DMS 273 treated with DMSO at 0.1 percent for 48 hours (cell line): ENCODE measurements around the gene PRRT1.
"Not testable (repeated sequence)": the region's sequence is repeated elsewhere in the genome, so short reads cannot be mapped to it uniquely, and the experiment has no call there.

Experiments used
- DNase-seq: peaks from one replicate; lab custom pipeline; 2025; lab: John Stamatoyannopoulos, UW

PRRT1 gene

DNA sequence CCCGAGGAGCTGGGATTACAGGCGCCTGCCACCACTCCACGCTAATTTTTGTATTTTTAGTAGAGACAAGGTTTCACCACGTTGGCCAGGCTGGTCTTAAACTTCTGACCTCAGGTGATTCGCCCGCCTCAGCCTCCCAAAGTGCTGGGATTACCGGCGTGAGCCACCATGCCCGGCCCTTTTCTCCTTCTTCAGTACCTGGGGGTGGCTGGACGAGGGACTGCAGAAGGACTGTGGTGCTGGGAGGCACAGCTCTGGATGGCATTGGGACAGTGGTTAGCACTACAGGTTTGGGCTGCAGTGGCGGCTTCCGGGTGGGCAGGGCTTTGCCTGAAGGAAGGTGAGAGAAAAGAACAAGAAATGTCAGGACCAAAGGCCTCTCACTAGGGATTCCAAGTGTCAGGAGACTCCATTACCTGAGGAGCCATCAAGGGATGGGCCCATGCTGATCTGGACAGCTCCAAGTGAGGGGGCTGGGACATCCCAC lies 31.1 kb downstream of the PRRT1 start:
- no peak for DNase-seq

DNA sequence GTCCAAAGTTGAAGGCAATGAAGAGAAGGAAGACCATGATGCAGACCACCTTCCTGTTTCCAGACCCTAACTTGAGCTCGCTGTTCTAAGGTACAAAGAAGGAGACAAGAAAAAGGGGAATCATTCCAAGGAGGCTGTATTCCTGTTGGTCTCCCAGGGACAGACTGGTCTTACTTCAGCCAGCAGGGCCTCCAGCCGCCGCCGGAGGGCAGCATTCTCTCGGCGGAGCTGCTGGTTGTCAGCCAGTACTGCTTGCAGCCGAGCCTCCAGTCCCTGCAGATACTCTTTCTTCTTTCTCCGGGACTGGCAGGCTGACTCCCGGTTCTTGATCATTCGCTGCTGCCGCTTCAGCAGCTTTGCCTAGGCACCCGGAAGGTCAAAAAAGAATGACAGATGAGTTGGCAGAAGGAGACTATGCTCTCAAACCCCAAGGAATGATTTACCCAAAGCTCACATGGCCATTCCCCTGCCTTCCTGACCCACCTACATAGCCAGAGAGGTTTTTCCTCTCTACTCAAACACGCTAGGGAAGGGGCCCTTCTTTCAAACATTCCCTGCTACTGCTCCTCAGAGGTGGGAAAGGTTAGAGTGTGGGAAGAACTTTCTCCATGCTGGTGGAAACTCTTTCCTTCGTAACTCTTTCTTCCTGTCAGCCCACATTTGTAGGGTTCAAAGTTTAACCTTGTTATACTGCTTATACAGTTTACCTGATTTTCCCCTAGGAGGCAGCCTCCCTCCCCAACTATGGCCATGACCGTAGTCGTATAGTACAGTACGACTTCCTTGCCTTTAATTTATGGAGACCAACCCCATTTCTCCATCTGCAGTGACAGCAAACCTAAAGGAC lies 32.7 kb downstream of the PRRT1 start:
- DNase-seq = peak; percentile 69

- DNase-seq = no peak
Observed at GRCh38 chr6:32117461-32117860, 34.3 kb downstream of the PRRT1 start.

DNA sequence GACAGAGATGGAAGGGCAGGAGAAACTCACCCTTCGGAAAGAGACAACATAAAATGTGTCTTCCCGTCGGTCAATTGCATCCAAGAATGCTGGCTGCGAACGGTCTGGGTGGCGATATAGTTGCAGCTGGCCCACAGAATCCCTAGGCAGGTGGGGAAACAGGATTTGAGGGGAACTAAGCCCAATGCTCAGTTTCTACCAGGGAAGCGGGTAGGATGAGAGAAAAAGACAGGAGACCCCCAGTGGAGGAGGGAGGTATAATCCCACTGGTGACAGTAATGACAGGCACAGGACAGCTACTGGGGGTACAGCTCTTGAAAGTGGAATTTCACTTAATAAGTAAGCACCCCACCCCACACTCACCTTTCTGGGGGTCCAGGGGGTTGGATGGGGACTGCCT lies 35.1 kb downstream of the PRRT1 start:
- no peak for DNase-seq

- no peak for DNase-seq
Observed at GRCh38 chr6:32115623-32116022, 36.1 kb downstream of the PRRT1 start.

DNA sequence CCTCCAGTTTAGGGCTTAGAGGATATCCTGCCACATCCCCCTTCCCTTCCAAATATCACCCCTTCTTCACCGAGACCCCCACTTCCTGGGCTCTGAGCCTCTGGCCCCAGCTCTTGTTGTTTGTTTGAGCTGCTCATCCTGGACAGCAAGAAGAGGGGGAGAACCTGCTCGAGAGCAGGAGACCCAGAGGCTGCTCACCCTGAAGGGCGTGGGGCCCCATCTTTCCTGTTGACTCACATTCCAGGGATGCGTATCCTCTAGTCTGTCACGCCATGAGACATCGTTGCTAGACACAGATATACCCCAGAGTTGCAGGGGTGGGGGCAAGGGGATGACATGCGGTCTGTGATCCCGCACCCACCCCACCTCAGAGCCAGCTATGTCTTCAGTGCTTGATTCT lies 36.9 kb downstream of the PRRT1 start:
- DNase-seq = no peak

DNA sequence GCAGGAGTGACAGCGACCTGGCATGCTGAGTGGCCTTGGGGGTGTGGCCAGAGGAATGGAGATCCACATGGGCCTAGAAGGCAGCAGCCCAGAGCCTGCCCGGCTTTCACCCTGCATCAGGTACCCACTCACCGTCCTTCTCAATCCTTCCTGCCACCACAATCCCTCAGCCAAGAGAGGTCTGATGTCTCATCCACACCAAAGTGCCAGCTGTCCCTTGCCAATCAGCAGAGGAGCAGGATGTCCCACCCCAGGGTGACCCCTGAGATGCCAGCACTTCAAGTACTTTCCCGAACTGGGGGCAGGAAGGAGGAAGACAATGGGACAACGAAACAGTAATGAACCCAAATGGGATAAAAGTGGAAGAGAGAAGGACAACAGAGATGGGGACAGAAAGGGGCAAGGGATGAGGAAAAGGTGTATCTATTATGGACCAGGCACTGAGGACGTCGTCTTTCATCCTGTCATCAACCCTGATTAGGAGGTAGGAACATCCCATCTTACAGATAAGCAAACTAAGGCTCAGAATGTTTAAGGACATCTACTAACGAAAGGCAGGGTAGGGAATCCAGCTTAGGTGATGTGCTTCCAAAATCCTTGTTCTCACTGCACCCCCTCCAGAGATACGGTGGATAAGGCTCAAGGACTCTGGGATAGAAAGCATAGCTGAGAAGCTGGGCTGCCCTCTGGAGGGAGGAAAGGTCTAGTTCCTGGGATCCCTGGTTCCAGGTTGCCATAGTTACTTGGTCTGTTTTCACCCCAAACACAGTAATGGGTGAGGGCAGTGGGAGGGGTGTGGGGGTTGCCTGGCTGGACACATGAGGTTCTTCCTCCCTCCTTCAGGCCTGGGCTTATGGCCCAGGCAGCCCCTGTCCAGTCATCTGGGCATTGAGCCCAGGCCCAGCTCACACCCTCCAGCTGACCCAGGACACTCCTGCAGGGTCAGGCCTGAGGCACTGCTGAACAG lies 38.1 kb downstream of the PRRT1 start:
- no peak for DNase-seq

DNA sequence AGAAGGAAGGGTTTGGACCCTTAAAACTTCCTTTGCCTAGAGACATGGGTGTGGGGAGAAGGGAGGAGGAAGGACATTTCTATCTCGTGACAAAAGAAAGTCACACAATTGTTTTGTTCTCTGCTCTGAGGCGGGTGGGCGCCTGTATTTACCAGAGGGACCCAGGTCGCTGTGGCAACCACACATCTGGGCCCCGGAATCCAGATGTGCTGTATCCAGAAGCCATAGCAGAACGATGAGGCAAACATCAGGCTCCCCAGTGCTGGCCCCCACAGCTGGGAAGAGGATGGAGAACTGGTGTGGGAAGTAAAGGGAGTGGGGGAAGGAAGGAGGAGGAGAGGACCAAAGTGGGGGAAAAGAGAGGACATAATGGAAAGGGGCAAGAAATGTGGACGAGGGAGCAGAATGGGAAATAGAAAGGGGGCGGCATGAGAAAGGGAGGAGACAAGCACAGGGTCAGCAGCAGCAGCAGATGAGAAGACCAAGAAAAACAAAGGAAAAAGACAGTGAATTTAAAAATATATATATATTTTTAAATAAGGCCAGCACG lies 39.2 kb downstream of the PRRT1 start:
- no peak for DNase-seq

- no peak for DNase-seq
Observed at GRCh38 chr6:32111424-32112066, 40.2 kb downstream of the PRRT1 start.

GRCh38 chr6:32110632-32111031 lies 41.1 kb downstream of the PRRT1 start:
- DNase-seq = no peak

GRCh38 chr6:32109765-32110160 lies 42.0 kb downstream of the PRRT1 start:
- DNase-seq = no peak

DNA sequence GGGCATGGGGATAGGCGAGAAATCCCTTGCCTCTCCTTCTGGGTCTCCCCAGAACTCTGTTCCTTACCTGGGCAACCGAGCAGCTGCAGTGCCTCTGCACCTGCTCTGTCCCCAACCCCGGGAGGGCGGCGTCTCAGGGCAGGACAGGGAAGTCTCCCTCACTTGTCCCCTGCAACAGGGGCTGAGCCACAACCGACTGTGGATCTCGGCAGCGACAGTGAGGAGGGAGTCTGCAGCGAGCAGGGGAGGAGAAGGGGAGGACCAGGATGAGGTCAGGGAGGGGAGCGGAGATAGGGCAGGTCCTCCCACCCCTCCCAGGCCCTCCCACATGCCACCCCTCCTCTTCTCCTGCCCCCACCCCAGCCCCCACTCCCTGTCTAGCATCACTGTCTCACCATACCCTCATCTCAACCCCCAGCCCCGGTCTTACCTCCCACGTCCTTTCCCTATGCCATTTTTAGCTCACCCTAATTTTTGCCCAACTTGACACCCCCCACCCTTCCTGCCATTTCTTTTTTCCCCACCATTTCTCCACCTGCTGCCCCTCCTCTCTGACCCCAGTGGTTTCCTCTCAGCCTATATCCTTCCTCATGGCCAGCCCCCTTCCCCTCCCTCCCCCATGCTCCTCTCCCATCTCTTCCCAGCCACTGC lies 42.5 kb downstream of the PRRT1 start, which contains the start of gene TNXB:
Gene TNXB (minus strand): TSS at position 225 of the 651 bp plus-strand sequence. CDS start 11,140 bp downstream, outside the sequence.
- no peak for DNase-seq

GRCh38 chr6:32108727-32109113 lies 43.0 kb downstream of the PRRT1 start:
- no peak for DNase-seq

DNA sequence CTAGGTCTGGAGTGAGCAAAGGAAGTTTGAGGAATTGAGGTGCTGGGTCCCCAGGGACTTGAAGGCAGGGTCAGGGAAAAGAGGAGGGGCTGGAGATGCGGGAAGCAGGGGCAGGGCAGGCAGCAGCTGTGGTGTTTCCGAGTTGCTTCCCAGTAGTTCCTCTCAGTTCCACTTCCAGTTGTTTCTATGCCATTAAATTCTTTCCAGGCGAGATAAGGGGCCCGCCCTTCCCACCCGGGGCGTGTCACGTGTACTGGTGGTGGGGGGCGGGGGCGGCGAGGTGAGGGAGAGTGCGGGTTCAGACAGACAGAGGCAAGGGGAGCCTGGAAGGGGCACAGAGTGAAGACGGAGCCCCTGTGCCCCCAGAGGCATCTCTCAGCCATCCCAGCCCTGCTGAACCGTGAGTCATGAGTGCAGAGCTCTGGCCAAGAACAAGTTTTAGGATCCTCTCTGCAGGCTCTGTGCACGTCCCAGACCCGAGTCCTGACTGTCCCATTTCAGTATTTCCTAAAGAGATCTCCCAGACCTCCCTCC lies 43.6 kb downstream of the PRRT1 start:
- no peak for DNase-seq

- DNase-seq = no peak
Observed at GRCh38 chr6:32107406-32107805, 44.3 kb downstream of the PRRT1 start.

DNA sequence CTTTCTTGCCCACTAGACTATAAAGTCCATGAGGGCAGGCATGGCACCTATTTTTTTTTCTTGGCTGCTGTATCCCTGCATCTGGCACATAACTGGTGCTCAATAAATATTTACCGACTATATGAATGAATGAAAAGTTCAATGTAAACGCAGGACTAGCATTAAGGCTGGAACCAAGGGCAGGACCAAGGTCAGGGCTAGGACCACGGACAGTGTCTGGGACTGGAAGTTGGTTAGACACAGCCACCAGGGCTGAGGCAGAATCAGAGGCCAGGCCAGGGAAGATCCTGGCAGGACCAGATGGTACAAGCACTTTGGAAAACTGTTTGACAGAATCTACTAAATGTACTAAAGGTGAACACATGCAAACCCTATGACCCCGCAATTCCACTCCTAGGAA lies 46.3 kb downstream of the PRRT1 start:
- DNase-seq = no peak

GRCh38 chr6:32102255-32102654 lies 49.5 kb downstream of the PRRT1 start:
- no peak for DNase-seq

DNA sequence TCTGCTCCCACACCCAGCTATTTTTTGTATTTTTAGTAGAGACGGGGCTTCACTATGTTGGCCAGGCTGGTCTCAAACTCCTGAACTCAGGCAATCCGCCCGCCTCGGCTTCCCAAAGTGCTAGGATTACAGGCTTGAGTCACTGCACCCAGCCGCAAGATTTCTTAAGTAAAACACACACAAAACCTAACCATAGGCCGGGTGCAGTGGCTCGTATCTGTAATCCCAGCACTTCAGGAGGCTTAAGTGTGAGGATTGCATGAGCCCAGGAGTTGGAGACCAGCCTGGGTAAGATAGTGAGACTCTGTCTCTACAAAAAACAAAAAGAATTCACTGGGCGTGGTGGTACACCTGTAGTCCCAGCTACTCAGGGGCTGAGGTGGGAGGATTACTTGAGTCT lies 51.5 kb downstream of the PRRT1 start:
- DNase-seq = not testable (repeated sequence)
